Measurements from ENCODE around the gene SCAMP4.
A peak's percentile ranks its signal among the peaks of the same experiment; 100 is the strongest.

The SCAMP4 gene

GRCh38 chr19:1945899-1946298, 40.7 kb downstream of the SCAMP4 start (continued):
- TF ChIP-seq PRDM10 (tag by site-specific recombination; IDR thresholded peaks at IDR 0.05) (peak; percentile 45), ZFHX2 (tag by site-specific recombination; conservative IDR thresholded peaks at IDR 0.05) (no peak), ZNF747 (tag by site-specific recombination; IDR thresholded peaks at IDR 0.05) (no peak), MEIS1 (CRISPR knock-in tag; IDR thresholded peaks at IDR 0.05; ENCODE audit: borderline replicate concordance) (no peak), ZNF677 (tag by site-specific recombination; IDR thresholded peaks at IDR 0.05) (no peak), ZNF626 (tag by site-specific recombination; IDR thresholded peaks at IDR 0.05) (no peak), ZNF2 (tag by site-specific recombination; IDR thresholded peaks at IDR 0.05) (0 out of 2 replicates have a peak, but pooled peaks have one; percentile 21), ZBTB17 (tag by site-specific recombination; IDR thresholded peaks at IDR 0.05) (no peak), ZBTB21 (tag by site-specific recombination; IDR thresholded peaks at IDR 0.05) (no peak), KLF8 (tag by site-specific recombination; IDR thresholded peaks at IDR 0.05) (0 out of 2 replicates have a peak, but pooled peaks have one; percentile 17), ZNF513 (tag by site-specific recombination; IDR thresholded peaks at IDR 0.05) (no peak), HIC1 (tag by site-specific recombination; IDR thresholded peaks at IDR 0.05) (no peak), ZNF274 (IDR thresholded peaks at IDR 0.05; ENCODE audit: low read length) (no peak), ZNF274 (tag by site-specific recombination; IDR thresholded peaks at IDR 0.05; ENCODE audit: borderline replicate concordance) (no peak), ZFP37 (tag by site-specific recombination; IDR thresholded peaks at IDR 0.05) (no peak), HOXD13 (CRISPR knock-in tag; IDR thresholded peaks at IDR 0.05; ENCODE audit: borderline replicate concordance) (no peak), ZNF645 (tag by site-specific recombination; IDR thresholded peaks at IDR 0.05) (no peak), CTCF (tag by site-specific recombination; IDR thresholded peaks at IDR 0.05) (peak; percentile 53), IKZF3 (tag by site-specific recombination; IDR thresholded peaks at IDR 0.05) (peak; percentile 97), ZNF211 (tag by site-specific recombination; IDR thresholded peaks at IDR 0.05; ENCODE audit: low read depth) (no peak), SCRT2 (tag by site-specific recombination; IDR thresholded peaks at IDR 0.05) (no peak), MZF1 (tag by site-specific recombination; IDR thresholded peaks at IDR 0.05; ENCODE audit: borderline replicate concordance) (no peak), ZIC2 (tag by site-specific recombination; IDR thresholded peaks at IDR 0.05) (no peak), PRDM2 (tag by site-specific recombination; IDR thresholded peaks at IDR 0.05; ENCODE audit: borderline replicate concordance) (no peak), ZNF670 (tag by site-specific recombination; IDR thresholded peaks at IDR 0.05; ENCODE audit: low read depth) (no peak)

Measured in HEK293 (cell line).